ENCODE results near the gene SORCS3. TPM values are rescaled to one million over a fixed set of nuclear protein-coding genes. Genes with fewer than 3 reads are reported as not detected.

Gene SORCS3
- total and polyA plus RNA-seq, 4 donors, result 0.29 TPM; not detected in 3

DNA sequence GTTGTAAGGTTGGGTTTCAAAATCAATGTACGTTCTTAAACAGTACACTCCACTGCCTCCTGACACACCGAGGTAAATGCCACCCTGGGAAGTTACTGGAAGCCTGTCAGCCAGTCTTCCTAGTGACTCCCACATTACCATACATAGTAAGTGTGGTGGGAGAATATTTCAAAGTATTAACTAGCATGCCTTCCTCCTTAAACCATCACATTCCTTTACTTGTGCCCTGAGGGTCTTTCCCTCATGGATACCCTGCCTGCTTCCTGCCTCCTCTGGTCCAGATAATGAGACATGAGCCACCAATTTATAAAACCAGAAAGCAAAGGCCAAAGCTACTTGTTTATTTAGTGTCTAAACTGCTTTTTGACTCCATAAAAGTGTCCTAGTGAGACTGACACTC lies 23.3 kb upstream of the SORCS3 start:
- intact Hi-C loops (cut with DNase I), result no loop called here
- 50 to 72% methylated on average over 2 of the region's 2 CpGs for WGBS, 2 donors
- Histone ChIP-seq H3K27me3 (ENCODE audit: control insufficient read depth in 1 of 2, insufficient read depth in 2 of 2, low read length in 1 of 2) (no peaks in the 10 kb centered on the region), H3K4me3 (ENCODE audit: low read length in 2 of 2) (no peak overlapping the region), H3K4me1 (ENCODE audit: control insufficient read depth in 1 of 2, insufficient read depth in 2 of 2, low read length in 2 of 2) (no peaks in the 10 kb centered on the region), H3K36me3 (ENCODE audit: control insufficient read depth in 1 of 2, insufficient read depth in 2 of 2, low read length in 1 of 2) (no peaks in the 10 kb centered on the region), H3K9me3 (ENCODE audit: control insufficient read depth, low read length) (peaks cover 4% of the 10 kb centered on the region), H3K27ac (ENCODE audit: low read depth in 1 of 2, low read length in 2 of 2) (no peak overlapping the region)
- DNase-seq (no peak), ATAC-seq (ENCODE audit: low FRiP score) (no peak)

- ATAC-seq (ENCODE audit: low FRiP score), result no peak
- Histone ChIP-seq H3K27me3 (ENCODE audit: control insufficient read depth in 1 of 2, insufficient read depth in 2 of 2, low read length in 1 of 2) (no peaks in the 10 kb centered on the region), H3K4me1 (ENCODE audit: control insufficient read depth in 1 of 2, insufficient read depth in 2 of 2, low read length in 2 of 2) (no peaks in the 10 kb centered on the region), H3K36me3 (ENCODE audit: control insufficient read depth in 1 of 2, insufficient read depth in 2 of 2, low read length in 1 of 2) (no peaks in the 10 kb centered on the region), H3K27ac (ENCODE audit: low read depth in 1 of 2, low read length in 2 of 2) (no peak overlapping the region), H3K4me3 (ENCODE audit: low read length in 2 of 2) (no peak overlapping the region), H3K9me3 (ENCODE audit: control insufficient read depth, low read length) (peaks cover 3% of the 10 kb centered on the region)
- 75 to 86% methylated on average over 1 of the region's 1 CpG for WGBS, 2 donors
- intact Hi-C loops (cut with DNase I), result no loop called here
- no peak for DNase-seq
Measured at GRCh38 chr10:104622175-104622574, 18.9 kb upstream of the SORCS3 start.

DNA sequence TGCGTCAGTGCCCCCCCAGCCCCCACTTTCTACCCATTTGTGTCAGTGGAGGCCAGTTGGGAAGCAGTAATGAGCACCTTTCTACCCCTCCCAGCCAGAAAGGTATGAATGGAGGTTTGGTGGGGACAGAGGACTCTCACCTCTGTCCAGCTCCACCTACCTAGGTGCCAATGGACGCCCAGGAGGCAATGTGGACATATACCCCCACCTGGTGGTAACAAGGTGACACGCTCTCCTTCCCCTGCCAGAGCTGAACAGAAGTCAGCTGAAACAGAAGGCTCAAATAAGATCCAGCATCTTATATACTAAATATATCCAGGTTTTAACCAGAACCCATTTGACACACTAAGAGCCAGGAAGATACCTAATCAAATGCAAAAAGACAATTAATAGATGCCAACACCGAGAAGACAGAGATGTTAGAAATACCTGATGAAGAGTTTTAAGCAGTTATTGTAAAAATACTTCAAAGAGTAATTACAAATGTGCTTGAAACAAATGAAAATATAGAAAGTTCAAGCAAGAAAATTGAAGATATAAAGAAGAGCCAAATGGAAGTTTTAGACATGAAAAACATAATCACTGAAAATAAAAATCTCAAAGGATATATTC lies 18.4 kb upstream of the SORCS3 start:
- Histone ChIP-seq H3K27ac (ENCODE audit: low read depth in 1 of 2, low read length in 2 of 2) (no peak overlapping the region), H3K36me3 (ENCODE audit: control insufficient read depth in 1 of 2, insufficient read depth in 2 of 2, low read length in 1 of 2) (no peaks in the 10 kb centered on the region)
- 26 to 37% methylated on average over 4 of the region's 4 CpGs for WGBS, 2 donors

GRCh38 chr10:104630731-104631130 lies 10.4 kb upstream of the SORCS3 start:
- no peak for ATAC-seq (ENCODE audit: low FRiP score)
- WGBS, 2 donors, result 68 to 73% methylated on average over 26 of the region's 26 CpGs
- DNase-seq, result no peak

More for the DNA sequence above, 18.4 kb upstream of the SORCS3 start:
- ATAC-seq (ENCODE audit: low FRiP score) (no peak), DNase-seq (no peak)
- Histone ChIP-seq H3K27me3 (ENCODE audit: control insufficient read depth in 1 of 2, insufficient read depth in 2 of 2, low read length in 1 of 2) (no peaks in the 10 kb centered on the region), H3K9me3 (ENCODE audit: control insufficient read depth, low read length) (peaks cover 2% of the 10 kb centered on the region), H3K4me1 (ENCODE audit: control insufficient read depth in 1 of 2, insufficient read depth in 2 of 2, low read length in 2 of 2) (no peaks in the 10 kb centered on the region), H3K4me3 (ENCODE audit: low read length in 2 of 2) (no peak overlapping the region)
- intact Hi-C loops (cut with DNase I), result no loop called here

DNA sequence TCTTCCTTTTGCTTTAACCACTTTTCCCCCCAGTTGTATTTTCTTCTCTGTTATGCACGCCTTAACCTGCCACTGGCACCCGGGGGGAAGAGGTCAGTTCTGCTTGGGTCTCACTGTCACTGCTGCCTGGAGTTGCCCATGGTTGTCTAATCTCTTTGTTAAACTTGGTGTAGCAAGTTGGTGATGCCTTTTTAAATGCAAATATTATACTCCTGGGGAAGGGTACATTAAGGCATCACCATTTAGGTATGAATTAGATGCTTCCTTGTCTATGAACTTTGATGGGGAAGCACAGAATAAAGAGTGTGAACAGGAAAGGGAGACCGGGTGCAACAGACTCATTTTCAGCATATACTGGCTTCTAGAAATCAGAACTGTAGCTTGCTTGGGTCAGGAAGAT lies 9.1 kb upstream of the SORCS3 start:
- 56 to 79% methylated on average over 3 of the region's 3 CpGs for WGBS, 2 donors
- Histone ChIP-seq H3K27me3 (ENCODE audit: control insufficient read depth in 1 of 2, insufficient read depth in 2 of 2, low read length in 1 of 2) (no peaks in the 10 kb centered on the region), H3K36me3 (ENCODE audit: control insufficient read depth in 1 of 2, insufficient read depth in 2 of 2, low read length in 1 of 2) (no peaks in the 10 kb centered on the region), H3K4me1 (ENCODE audit: control insufficient read depth in 1 of 2, insufficient read depth in 2 of 2, low read length in 2 of 2) (no peaks in the 10 kb centered on the region), H3K4me3 (ENCODE audit: low read length in 2 of 2) (no peak overlapping the region), H3K27ac (ENCODE audit: low read depth in 1 of 2, low read length in 2 of 2) (no peak overlapping the region), H3K9me3 (ENCODE audit: control insufficient read depth, low read length) (no peaks in the 10 kb centered on the region)
- intact Hi-C loops (cut with DNase I), result no loop called here
- ATAC-seq (ENCODE audit: low FRiP score), result no peak
- DNase-seq, result no peak

More at GRCh38 chr10:104630731-104631130, 10.4 kb upstream of the SORCS3 start:
- H3K27ac ChIP-seq (ENCODE audit: low read depth in 1 of 2, low read length in 2 of 2), result no peak overlapping the region
- no peaks in the 10 kb centered on the region for H3K9me3 ChIP-seq (ENCODE audit: control insufficient read depth, low read length)
- no peaks in the 10 kb centered on the region for H3K4me1 ChIP-seq (ENCODE audit: control insufficient read depth in 1 of 2, insufficient read depth in 2 of 2, low read length in 2 of 2)
- no peaks in the 10 kb centered on the region for H3K36me3 ChIP-seq (ENCODE audit: control insufficient read depth in 1 of 2, insufficient read depth in 2 of 2, low read length in 1 of 2)
- no peaks in the 10 kb centered on the region for H3K27me3 ChIP-seq (ENCODE audit: control insufficient read depth in 1 of 2, insufficient read depth in 2 of 2, low read length in 1 of 2)
- no peak overlapping the region for H3K4me3 ChIP-seq (ENCODE audit: low read length in 2 of 2)
- intact Hi-C loops (cut with DNase I), result no loop called here

DNA sequence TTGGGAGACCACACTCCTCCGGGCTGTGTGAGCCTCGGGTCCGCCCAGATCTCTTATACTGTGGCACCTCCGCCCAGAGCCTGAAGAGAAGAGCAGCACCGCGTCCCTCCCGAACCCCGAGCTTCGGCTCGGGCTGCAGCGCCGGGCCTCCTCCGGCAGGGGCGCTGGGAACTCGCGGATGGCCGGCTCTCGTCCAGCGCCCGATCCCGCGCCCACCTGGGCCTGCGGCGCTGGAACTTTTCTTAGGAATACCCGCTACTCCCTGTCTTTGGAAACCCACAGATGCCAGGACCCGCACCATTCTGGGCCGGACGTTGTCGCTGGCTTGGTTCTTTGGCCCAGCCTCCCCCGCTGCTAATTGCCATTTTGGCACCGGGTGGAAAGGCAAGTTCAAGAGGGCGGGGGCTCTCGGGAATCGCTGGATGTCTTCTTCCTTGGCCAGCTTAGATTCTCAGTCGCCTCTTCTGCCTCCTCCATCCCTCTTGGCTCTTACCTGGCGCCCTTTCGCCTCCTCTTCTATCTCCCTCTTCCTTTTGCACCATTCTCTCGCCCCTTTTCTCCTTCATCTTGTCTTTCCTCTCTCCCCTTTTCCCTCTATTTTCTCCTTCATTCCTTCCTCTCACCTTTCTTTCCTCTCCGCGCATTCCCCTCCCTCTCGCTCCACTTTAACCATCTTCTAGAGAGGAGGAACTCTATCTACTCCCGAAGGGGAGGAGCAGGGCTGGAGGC lies 2.1 kb upstream of the SORCS3 start:
- DNase-seq, result no peak
- Histone ChIP-seq H3K27ac (ENCODE audit: low read depth in 1 of 2, low read length in 2 of 2) (no peak overlapping the region), H3K4me3 (ENCODE audit: low read length in 2 of 2) (no peak overlapping the region), H3K27me3 (ENCODE audit: control insufficient read depth in 1 of 2, insufficient read depth in 2 of 2, low read length in 1 of 2) (no peaks in the 10 kb centered on the region), H3K4me1 (ENCODE audit: control insufficient read depth in 1 of 2, insufficient read depth in 2 of 2, low read length in 2 of 2) (no peaks in the 10 kb centered on the region), H3K9me3 (ENCODE audit: control insufficient read depth, low read length) (no peaks in the 10 kb centered on the region), H3K36me3 (ENCODE audit: control insufficient read depth in 1 of 2, insufficient read depth in 2 of 2, low read length in 1 of 2) (no peaks in the 10 kb centered on the region)
- intact Hi-C loops (cut with DNase I), result no loop called here
- 2% methylated on average over 42 of the region's 42 CpGs for WGBS, 2 donors
- peak; percentile 27 for ATAC-seq (ENCODE audit: low FRiP score)

- Histone ChIP-seq H3K36me3 (ENCODE audit: control insufficient read depth in 1 of 2, insufficient read depth in 2 of 2, low read length in 1 of 2) (no peaks in the 10 kb centered on the region), H3K27me3 (ENCODE audit: control insufficient read depth in 1 of 2, insufficient read depth in 2 of 2, low read length in 1 of 2) (no peaks in the 10 kb centered on the region), H3K9me3 (ENCODE audit: control insufficient read depth, low read length) (no peaks in the 10 kb centered on the region), H3K4me3 (ENCODE audit: low read length in 2 of 2) (no peak overlapping the region), H3K4me1 (ENCODE audit: control insufficient read depth in 1 of 2, insufficient read depth in 2 of 2, low read length in 2 of 2) (no peaks in the 10 kb centered on the region), H3K27ac (ENCODE audit: low read depth in 1 of 2, low read length in 2 of 2) (no peak overlapping the region)
- ATAC-seq (ENCODE audit: low FRiP score) (no peak), DNase-seq (no peak)
- WGBS, 2 donors, result 2 to 3% methylated on average over 38 to 40 of the region's 40 CpGs
- intact Hi-C loops (cut with DNase I), result no loop called here
Measured at GRCh38 chr10:104639590-104640338, 1.3 kb upstream of the SORCS3 start.

DNA sequence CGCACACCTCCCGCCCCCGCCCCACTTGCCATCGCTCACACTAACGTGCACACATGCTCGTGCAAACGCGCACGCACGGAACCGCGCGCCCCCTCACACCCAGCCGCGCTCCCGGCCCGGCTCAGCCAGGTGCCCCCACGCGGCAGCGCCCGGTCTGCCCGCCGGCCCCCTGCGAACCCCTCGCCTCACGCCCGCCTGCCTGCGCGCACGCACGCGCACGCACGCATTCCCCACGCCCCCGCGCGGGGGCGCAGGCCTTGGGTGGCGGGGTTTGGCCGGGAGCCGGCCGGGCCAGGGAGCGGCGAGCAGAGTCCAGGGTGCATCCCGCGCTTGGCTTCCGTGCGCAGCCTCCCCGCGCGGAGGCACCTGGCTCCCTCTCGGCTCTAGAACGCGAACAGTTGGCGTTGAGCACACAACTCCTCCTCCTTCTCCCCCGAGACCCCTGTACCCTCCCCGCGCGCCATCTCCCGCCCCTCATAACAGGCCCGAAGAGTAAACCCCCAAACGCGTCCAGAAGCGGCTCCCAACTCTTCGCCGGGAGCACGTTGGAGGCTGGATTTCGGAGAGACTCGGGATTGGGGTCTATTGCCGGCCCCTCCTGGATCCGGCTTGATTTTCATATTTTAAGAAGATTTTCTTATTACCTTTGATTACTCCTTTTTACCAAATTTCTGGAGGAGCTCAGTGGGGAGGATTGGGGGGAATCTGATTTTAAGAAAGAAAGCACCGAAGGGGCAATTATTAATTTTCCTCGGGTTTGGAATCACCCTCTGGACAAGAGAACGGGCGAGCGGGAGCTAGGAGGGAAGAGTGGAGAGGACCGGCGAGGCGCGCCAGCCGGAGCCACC lies 527 bp upstream of the SORCS3 start:
- Histone ChIP-seq H3K9me3 (ENCODE audit: control insufficient read depth, low read length) (no peaks in the 10 kb centered on the region), H3K27ac (ENCODE audit: low read depth in 1 of 2, low read length in 2 of 2) (no peak overlapping the region), H3K36me3 (ENCODE audit: control insufficient read depth in 1 of 2, insufficient read depth in 2 of 2, low read length in 1 of 2) (no peaks in the 10 kb centered on the region), H3K27me3 (ENCODE audit: control insufficient read depth in 1 of 2, insufficient read depth in 2 of 2, low read length in 1 of 2) (no peaks in the 10 kb centered on the region), H3K4me3 (ENCODE audit: low read length in 2 of 2) (no peak overlapping the region), H3K4me1 (ENCODE audit: control insufficient read depth in 1 of 2, insufficient read depth in 2 of 2, low read length in 2 of 2) (no peaks in the 10 kb centered on the region)
- DNase-seq, result no peak
- ATAC-seq (ENCODE audit: low FRiP score), result no peak
- WGBS, 2 donors, result 1 to 2% methylated on average over 82 of the region's 82 CpGs
- intact Hi-C loops (cut with DNase I), result no loop called here

All from aorta (tissue), 5 donors.